HG03342 (cell line): ENCODE results near the gene PLEKHA7.
"Not testable (repeated sequence)": the region's sequence is repeated elsewhere in the genome, so short reads cannot be mapped to it uniquely, and the experiment has no call there.

Source experiments
- ATAC-seq: cut with Tn5 transposase; IDR thresholded peaks from one replicate; pipeline ENCODE4 v1.9.1; 2021; ENCODE audit warnings: mild to moderate bottlenecking, moderate library complexity; ENCODE audit not compliant: unreplicated experiment

PLEKHA7 gene, protein sequence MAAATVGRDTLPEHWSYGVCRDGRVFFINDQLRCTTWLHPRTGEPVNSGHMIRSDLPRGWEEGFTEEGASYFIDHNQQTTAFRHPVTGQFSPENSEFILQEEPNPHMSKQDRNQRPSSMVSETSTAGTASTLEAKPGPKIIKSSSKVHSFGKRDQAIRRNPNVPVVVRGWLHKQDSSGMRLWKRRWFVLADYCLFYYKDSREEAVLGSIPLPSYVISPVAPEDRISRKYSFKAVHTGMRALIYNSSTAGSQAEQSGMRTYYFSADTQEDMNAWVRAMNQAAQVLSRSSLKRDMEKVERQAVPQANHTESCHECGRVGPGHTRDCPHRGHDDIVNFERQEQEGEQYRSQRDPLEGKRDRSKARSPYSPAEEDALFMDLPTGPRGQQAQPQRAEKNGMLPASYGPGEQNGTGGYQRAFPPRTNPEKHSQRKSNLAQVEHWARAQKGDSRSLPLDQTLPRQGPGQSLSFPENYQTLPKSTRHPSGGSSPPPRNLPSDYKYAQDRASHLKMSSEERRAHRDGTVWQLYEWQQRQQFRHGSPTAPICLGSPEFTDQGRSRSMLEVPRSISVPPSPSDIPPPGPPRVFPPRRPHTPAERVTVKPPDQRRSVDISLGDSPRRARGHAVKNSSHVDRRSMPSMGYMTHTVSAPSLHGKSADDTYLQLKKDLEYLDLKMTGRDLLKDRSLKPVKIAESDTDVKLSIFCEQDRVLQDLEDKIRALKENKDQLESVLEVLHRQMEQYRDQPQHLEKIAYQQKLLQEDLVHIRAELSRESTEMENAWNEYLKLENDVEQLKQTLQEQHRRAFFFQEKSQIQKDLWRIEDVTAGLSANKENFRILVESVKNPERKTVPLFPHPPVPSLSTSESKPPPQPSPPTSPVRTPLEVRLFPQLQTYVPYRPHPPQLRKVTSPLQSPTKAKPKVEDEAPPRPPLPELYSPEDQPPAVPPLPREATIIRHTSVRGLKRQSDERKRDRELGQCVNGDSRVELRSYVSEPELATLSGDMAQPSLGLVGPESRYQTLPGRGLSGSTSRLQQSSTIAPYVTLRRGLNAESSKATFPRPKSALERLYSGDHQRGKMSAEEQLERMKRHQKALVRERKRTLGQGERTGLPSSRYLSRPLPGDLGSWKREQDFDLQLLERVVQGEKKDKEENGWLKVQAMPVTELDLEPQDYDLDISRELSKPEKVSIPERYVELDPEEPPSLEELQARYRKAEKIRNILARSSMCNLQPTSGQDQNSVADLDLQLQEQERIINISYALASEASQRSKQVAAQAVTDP

DNA sequence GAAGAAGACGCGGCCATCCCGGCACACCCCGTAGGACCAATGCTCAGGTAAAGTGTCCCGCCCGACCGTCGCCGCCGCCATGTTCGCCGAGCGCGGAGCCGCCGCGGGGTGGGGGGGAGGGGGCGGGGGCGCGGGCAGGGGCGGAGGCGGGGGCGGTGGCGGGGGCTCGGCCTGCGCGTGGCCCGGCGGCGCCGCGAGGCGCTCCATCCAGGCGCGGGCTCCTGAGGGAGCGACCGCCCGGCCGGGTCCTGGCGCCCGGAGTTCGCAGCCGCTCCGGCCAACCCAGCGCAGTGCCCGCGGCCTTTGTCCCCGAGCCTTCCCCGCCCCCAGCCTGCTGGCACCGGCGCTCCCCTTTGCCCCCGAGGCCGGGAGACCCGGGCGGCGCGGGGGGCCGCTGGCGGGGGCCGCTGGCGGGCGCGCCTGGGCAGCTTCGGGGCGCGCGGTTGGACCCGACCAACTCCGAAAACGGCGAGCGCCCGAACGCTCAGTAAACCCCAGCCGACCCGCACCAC lies at the start of gene PLEKHA7:
Gene PLEKHA7, minus strand, starts transcription at position 94 of the 512 bp plus-strand sequence. Its CDS starts 13 bp downstream, at position 81.
- ATAC-seq = no peak

DNA sequence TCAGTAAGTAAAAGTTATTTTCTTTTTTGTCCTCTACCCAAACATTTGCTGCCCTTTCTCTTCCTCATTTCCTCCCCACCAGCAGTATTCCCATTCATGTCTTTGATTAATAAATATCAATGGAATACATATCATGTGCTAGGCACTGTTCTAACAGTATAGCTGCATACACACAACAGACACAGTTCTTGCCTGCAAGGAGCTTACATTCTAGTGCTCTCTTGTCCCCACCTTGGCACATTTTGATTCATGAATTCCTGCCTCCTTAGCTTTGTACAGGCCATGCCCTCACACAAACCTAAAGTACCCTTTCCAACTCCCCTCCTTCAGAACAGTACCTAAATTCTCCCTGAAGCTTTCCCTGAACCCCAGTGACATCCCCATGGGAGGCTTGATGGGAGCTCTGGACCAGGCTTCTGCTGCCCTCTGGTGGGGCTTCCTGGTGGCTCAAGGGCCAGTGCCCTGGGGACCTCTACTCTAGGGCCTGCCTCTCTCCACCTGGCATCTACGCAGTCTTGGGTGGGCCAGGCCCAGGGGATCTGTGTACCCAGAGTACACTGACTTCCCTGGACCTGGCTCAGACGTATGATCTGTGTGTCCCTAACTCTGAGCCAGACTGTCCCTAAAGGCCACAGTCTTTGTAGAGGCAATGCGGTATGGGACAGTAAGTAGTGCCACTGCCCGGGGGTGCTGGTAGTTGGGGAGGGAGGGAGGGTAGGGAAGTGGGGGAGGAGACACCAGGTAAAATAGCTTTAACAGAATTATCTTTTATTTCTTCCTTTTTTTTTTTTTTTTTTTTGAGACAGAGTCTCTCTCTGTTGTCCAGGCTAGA lies 49.2 kb upstream of the PLEKHA7 start:
- peak; percentile 87 for ATAC-seq

DNA sequence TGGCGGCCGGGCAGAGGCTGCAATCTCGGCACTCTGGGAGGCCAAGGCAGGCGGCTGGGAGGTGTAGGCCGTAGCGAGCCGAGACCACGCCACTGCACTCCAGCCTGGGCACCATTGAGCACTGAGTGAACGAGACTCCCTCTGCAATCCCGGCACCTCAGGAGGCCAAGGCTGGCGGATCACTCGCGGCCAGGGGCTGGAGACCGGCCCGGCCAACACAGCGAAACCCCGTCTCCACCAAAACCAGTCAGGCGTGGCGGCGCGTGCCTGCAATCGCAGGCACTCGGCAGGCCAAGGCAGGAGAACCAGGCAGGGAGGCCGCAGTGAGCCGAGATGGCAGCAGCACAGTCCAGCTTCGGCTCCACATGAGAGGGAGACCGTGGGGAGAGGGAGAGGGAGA lies 36.9 kb upstream of the PLEKHA7 start:
- ATAC-seq = not testable (repeated sequence)

DNA sequence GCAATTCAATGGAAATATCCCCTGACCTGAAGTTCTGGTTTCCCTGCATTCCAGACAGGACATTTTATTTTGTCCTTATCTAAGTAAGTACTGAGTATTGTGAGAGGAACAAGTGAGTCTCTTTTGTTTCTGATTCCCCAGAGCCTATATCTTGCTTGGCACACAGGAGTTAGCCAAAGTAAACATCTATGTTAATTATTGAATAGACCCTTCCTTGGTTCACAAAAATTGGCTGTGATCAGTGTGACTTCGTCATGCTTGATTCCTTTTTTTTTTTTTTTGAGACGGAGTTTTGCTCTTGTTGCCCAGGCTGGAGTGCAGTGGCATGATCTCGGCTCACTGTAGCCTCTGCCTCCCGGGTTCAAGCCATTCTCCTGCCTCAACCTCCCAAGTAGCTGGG lies 34.3 kb upstream of the PLEKHA7 start:
- not testable (repeated sequence) for ATAC-seq

DNA sequence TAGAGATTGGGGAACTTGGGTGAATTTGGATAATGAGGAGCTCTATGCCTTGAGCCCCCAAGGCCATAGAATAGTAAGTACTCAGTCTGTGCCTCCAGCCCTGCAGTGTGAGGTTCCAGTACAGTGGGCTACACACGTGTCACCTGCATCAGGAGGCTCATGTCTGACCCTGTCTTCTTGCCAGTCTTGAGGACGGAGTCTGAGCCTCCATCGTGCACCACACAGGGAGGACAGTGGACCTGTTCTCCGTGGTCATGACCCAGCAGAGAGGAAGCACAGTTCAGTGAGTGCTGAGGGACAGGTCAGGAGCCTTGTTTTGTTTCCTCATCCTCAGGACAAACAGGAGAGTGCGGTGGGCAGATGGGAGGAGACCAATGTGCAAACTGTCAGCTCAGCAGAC lies 32.5 kb upstream of the PLEKHA7 start:
- no peak for ATAC-seq

DNA sequence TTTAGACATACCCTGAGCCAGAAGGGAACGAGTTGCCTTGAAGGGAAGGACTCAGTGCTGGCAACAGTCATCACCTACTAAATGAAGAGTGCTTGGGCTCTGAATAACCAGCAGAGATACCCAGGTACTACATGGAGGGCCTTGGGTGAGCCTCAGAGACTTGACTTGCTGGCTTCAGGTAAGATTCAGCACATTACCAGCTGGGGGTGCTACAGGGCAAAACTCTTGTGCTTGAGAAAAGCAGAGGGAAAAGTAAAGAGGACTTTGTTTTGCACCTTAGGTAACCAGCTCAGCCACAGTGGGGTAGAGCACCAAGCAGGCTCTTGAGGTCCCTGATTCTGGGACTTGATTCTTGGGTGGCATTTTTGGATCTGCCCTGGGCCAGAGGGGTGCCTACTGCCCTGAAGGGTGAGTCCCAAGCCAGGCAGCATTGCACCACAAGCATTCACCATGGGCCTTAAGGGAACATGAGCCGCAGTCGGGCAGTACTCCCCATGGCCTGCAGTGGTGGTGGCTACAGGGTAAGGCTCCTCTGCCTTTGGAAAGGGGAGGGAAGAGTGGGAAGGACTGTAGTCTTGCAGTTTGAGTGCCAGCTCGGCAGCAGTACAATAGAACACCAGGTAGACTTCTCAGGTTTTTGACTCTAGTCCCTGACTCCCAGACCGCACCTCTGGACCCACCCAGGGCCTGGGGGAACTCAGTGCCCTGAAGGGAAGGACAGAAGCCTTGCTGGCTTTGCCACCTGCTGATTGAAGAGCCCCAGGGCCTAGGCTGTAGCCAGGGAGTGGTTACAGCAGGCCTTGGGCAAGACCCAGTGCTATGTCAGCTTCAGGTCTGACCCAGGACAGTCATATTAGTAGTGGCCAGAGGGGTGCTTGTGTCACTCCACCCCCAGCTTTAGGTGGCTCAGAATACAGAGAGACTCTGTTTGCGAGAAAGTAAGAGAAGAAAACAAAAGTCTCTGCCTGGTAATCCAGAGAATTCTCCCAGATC lies 22.7 kb upstream of the PLEKHA7 start:
- no peak for ATAC-seq

DNA sequence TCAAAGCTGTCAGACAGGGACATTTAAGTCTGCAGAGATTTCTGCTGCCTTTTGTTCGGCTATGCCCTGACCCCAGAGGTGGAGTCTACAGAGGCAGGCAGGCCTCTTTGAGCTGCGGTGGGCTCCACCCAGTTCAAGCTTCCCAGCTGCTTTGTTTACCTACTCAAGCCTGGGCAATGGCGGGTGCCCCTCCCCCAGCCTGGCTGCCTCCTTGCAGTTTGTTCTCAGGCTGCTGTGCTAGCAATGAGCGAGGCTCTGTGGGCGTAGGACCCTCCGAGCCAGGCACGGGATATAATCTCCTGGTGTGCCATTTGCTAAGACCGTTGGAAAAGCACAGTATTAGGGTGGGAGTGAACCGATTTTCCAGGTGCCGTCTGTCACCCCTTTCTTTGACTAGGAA lies 19.8 kb upstream of the PLEKHA7 start:
- ATAC-seq = not testable (repeated sequence)

DNA sequence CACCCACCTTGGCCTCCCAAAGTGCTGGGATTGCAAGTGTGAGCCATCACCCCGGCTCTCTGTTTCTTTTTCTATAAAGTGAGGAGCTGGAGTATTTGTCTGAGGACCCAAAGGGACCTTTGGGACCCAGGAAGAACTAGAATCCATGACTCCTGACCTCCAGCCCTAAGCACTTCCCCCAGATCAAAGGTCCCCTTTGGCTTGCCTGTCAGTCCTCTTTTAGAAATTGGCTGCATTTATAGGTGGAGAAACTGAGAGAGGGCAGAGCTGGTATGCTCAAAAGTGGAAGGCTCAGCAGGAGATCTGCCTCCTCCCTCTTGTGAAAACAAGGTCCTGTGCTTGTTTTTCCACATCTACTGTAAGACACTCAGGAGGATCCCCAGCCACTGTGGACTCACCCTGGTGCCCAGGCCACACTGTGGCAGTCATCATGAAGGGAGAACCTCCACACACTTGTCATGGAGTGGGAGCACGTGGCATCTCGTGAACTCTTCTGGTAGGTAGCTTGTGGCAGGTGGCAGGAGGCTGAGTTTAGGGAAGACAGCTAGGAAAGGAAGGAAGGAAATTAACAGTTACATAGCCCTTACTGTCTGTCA lies 12.4 kb upstream of the PLEKHA7 start:
- no peak for ATAC-seq

DNA sequence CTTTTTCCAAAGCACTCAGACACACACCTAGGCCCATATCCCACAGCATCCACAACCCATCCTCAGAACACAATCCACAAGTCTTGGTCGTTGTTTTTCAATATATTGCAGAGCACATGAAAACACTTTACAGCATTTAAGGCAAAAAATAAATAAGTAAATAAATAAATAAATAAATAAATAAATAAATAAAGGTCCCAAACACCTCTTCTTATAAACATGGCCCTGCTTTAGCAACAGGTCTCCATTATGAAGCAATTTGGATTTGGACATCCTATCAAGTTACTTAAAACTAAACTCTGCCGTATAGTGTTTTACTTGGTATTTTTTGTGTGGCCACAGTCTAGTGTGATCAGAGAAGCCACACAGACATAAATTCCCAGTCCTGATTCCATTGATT lies 10.7 kb upstream of the PLEKHA7 start:
- ATAC-seq = no peak

DNA sequence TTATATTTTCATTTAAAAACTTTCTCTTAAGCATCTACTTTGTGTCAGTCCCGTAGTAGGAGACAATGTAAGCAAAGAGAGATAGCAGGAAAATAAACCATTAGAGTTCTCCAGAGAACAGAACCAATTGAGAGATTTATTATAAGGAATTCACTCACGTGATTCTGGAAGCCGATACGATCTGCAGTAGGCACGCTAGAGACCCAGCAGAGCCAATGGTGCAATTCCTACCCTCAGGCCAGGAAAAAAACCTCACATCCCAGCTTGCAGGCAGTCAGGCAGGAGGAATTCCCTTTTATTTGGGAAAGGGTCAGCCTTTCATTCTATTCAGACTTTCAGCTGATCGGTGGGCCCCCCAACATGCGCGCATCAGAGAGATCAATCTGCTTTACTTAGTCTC lies 7.3 kb upstream of the PLEKHA7 start:
- ATAC-seq = no peak

DNA sequence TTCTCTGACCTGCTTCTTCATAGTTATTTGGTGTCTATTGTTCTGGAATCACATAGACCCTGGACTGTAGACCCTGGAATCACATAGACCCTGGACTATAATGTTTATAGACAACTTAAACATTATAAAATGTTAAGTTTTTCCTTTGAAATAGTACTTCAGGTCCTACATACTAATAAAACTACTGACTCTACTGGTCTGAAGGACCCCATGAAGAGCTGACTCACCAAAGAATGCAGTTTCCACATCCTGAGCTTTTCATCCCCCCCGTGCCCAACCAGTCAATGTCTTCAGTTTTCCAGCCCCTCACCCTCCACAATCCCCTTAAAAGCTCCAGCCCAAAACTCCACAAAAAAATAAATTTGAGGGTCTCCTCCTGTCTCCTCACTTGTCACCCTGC lies 6.6 kb upstream of the PLEKHA7 start:
- no peak for ATAC-seq

DNA sequence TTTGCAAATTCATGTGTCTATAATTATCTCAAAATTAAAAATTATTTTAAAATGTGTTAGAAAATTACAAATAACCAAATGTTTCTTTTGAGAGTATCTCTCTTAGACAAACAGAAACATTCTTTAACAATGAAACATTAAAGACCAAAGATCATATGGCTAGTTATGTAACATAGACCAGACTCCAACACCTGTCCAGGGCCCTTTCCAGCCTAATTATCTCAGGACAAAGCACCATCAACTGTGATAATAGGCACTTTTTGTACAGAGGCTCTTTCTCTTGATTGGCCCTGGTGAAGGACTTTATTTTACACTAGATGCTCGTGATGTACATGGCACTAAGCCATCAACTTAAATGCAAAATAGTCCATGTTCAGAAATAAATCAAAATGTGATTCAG lies 5.0 kb upstream of the PLEKHA7 start:
- ATAC-seq = no peak

DNA sequence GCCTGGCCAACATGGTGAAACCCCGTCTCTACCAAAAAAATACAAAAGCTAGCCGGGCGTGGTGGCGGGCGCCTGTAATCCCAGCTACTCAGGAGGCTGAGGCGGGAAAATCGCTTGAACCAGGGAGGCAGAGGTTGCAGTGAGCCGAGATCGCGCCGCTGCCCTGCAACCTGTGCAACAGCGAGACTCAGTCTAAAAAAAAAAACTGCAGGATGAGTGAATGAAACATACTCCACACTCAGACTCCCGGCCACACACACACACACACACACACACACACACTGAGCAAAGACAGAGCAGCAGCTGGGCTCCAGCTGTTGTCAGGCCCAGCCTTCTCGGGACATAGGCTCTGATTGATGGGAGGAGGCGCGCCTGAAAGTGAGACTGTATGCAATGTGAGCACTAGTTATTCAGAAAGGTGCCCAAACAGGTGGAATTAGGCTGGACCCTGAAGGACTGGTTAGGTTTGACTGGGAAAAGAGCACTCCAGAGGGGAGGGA lies 1.5 kb upstream of the PLEKHA7 start:
- ATAC-seq = no peak

DNA sequence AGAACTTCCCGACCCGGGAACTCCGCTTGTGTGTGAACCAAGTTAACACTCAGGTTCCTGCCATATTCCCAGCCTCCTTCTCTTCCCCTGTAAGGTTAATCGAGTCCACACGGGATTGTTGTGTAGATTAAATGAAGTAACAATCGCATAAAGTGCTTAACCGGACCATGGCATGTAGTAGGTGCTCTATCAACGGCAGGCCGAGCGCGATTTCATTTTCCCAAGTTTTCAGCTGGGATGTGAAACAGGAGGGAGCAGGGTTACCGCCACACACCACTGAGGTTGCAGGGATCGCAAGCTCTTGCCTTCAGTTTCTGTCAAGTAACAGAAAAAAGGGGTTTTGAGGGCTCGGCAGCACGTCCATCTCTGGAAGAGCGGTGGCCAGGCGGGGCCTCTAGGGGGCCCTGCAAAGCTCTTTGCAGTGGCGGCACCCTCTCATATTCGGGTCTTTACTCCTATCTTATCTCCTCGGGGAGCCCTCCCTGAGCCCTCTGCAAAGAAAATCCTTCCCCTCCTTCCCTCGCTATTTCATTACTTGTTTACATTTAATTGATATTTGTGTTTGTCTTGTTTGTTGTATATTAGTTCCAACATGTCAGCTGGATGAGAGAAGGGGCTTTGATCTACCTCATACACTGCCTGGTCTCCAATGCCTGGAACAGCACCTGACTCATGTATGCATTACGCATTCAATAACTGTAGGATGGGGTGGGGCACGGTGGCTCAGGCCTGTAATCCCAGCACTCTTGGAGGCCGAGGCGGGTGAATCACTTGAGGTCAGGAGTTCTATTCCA lies 816 bp upstream of the PLEKHA7 start:
- no peak for ATAC-seq

DNA sequence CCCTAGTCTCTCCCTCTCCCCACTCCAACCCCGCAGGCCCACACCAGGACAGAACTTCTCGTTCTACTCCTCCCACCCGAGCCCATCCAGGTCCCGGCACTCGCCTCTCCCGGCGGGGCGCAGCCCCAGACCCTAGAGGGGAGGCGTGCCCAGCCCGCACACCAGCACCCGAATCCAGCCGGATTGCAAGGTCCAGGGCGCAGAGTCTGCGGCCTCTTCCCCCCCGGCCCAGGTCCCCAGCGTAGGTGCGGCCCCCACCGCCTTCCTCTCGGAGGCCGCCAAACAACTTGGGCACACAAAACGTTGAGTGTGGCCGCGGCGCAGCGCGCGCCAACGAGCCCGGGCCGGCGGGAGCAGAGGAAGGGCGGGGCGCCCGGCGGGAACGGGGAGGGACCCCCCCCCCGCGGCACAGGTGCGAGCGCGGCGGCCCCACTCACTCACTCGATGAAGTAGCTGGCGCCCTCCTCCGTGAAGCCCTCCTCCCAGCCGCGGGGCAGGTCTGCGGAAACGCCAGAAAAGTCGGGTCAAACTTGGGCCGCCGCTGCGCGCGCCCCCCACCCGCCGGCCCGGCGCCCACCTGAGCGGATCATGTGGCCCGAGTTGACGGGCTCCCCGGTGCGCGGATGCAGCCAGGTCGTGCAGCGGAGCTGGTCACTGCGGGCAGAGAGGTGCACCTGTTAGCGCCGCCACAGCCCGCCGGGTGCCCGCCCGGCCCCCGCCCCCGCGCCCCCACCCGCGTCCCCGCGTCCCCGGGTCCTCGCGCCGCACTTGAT lies 480 bp downstream of the PLEKHA7 start:
- ATAC-seq = no peak

DNA sequence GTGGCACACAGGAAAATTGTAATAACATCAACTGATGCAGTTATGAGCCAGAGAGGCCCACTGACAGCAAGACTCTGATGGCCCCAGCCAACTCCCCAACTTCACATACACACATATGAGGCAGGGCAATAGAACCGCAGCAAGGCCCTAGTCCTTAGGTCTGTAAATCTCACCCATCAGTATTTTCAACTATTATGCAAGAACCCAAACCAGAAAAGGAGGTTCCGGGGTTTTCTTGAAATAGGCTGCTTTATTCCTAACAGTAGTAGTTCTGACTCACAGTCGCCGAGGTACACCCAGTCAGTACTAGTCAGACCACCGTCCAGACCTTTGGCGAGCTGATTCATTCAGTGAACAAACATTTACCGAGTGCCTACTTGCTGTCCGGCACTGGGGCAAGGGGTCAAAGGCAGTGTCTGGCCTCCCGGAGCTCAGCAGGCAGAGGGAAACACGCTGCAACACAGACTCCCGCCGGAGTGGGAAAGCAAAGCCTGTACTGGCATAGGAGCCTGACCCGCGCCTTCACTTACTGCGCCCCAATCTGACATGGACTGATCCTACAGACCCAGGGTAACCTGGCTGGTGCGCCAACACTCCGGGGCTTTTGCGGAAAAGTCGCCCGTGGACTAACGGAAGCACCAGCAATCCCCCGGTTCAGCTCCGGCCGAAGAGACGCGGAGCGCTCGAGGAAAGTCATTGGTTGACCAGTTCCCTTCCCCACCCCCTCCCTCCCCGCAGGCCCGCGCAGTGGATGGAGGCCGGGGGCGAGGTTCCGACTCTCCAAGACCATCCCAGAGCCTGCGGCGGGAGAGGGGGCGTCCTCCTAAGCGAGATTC lies 1.3 kb downstream of the PLEKHA7 start:
- no peak for ATAC-seq
